Activated CD8-positive, alpha-beta T cell treated with anti-CD3 and anti-CD28 coated beads for 36 hours (primary cell): ENCODE measurements around the gene TMEM233. TPM values are rescaled to one million over a fixed set of nuclear protein-coding genes. Genes with fewer than 3 reads are reported as not detected.
"Not testable (repeated sequence)": the region's sequence is repeated elsewhere in the genome, so short reads cannot be mapped to it uniquely, and the experiment has no call there.

Source experiments
- ATAC-seq: fragments of 200-7000 bp; cut with Tn5 transposase; one replicate; pipeline ENCODE4 v1.10.0; 2021; ENCODE audit warnings: mild to moderate bottlenecking, moderate library complexity
- CTCF ChIA-PET: fragments of 350-600 bp; sonication (Branson Sonifier 250); formaldehyde crosslinking; loops from one replicate; lab custom pipeline; 2021; ENCODE audit warnings: antibody characterized with exemption; lab: Charles Lee
- POLR2A ChIA-PET: fragments of 350-600 bp; sonication (Branson Sonifier 250); formaldehyde crosslinking; loops from one replicate; lab custom pipeline; 2021; ENCODE audit warnings: antibody characterized with exemption; lab: Charles Lee
- DNase-seq: peaks from one replicate; pipeline ENCODE4 v3.0.0-alpha.2; 2020
- H3K27ac Mint-ChIP-seq: one replicate; pipeline ENCODE4 v1.8.0; 2021; ENCODE audit warnings: mild to moderate bottlenecking, mixed read lengths
- H3K27me3 Mint-ChIP-seq: one replicate; pipeline ENCODE4 v1.8.0; 2021; ENCODE audit warnings: mixed read lengths
- H3K36me3 Mint-ChIP-seq: one replicate; pipeline ENCODE4 v1.8.0; 2021; ENCODE audit warnings: low read depth, mixed read lengths
- H3K4me1 Mint-ChIP-seq: one replicate; pipeline ENCODE4 v1.8.0; 2021; ENCODE audit warnings: low read depth, mixed read lengths
- H3K4me3 Mint-ChIP-seq: one replicate; pipeline ENCODE4 v1.8.0; 2021; ENCODE audit warnings: mild to moderate bottlenecking, moderate library complexity, mixed read lengths
- H3K9me3 Mint-ChIP-seq: one replicate; pipeline ENCODE4 v1.8.0; 2021; ENCODE audit warnings: mixed read lengths
- CTCF ChIP-seq: fragments of 200-600 bp; IDR thresholded peaks from one replicate; pipeline ENCODE4 v1.8.0; 2022; ENCODE audit warnings: antibody characterized with exemption, mild to moderate bottlenecking
- intact Hi-C: fragments of 100-400 bp; cut with micrococcal nuclease; formaldehyde crosslinking; loops from one replicate; pipeline ENCODE4 v1.10.0; 2022
- total RNA-seq, 2 experiments: library from RNA; stranded (reverse); gene quantifications; one replicate each; pipeline ENCODE4 v1.2.3, GENCODE V29; 2021

TMEM233 gene
- total RNA-seq, 2 experiments from 2014 or later = not detected

GRCh38 chr12:119649202-119649808 lies 55.7 kb downstream of the TMEM233 start:
- ATAC-seq (no peak), DNase-seq (no peak)
- POLR2A ChIA-PET = no interaction called here
- CTCF ChIA-PET = interaction anchor here (0.6 to 2.7 kb wide), 18 partner anchors 10 to 318 kb away, joined by 3 to 16 read pairs (median 4); no protein-coding TSS in a partner anchor
- intact Hi-C loops = loop anchor here (10.0 kb wide), 1 partner anchor 205 kb away; no protein-coding TSS in a partner anchor
- Mint-ChIP-seq H3K4me3 (no peak overlapping the region), H3K36me3 (peaks cover 4% of the 10 kb centered on the region), H3K9me3 (peaks cover 15% of the 10 kb centered on the region), H3K27me3 (no peaks in the 10 kb centered on the region), H3K4me1 (peaks cover 3% of the 10 kb centered on the region), H3K27ac (no peak overlapping the region)
- peak; percentile 88 for TF ChIP-seq CTCF

- DNase-seq (no peak), ATAC-seq (peak; percentile 17)
- Mint-ChIP-seq H3K27me3 (no peaks in the 10 kb centered on the region), H3K4me3 (no peak overlapping the region), H3K9me3 (peaks cover 15% of the 10 kb centered on the region), H3K36me3 (peaks cover 4% of the 10 kb centered on the region), H3K27ac (no peak overlapping the region), H3K4me1 (peaks cover 3% of the 10 kb centered on the region)
- intact Hi-C loops = no loop called here
- ChIA-PET CTCF (interaction anchor here (1.0 to 3.3 kb wide), 2 partner anchors 10 to 75 kb away, joined by 3 to 21 read pairs; no protein-coding TSS in a partner anchor), POLR2A (interaction anchor here (0.6 kb wide), 1 partner anchor 257 kb away, joined by 3 read pairs; no protein-coding TSS in a partner anchor)
- no peak for TF ChIP-seq CTCF
Observed at GRCh38 chr12:119652665-119653064, 59.1 kb downstream of the TMEM233 start.

- intact Hi-C loops, H3K4me1 Mint-ChIP-seq: not testable (repeated sequence)
Observed at GRCh38 chr12:119657001-119657400, 63.4 kb downstream of the TMEM233 start.

GRCh38 chr12:119658166-119658565 lies 64.6 kb downstream of the TMEM233 start:
- H3K9me3 Mint-ChIP-seq, intact Hi-C loops, H3K36me3 Mint-ChIP-seq, POLR2A ChIA-PET, DNase-seq, H3K27me3 Mint-ChIP-seq, H3K4me1 Mint-ChIP-seq, H3K4me3 Mint-ChIP-seq, ATAC-seq, H3K27ac Mint-ChIP-seq: not testable (repeated sequence)
- CTCF ChIA-PET = interaction anchor here (0.9 to 2.7 kb wide), 6 partner anchors 9 to 142 kb away, joined by 3 to 16 read pairs (median 4); partner anchors contain the start of gene PRKAB1

More at GRCh38 chr12:119657001-119657400, 63.4 kb downstream of the TMEM233 start:
- peaks cover 15% of the 10 kb centered on the region for H3K9me3 Mint-ChIP-seq
- DNase-seq, H3K27me3 Mint-ChIP-seq, H3K36me3 Mint-ChIP-seq, H3K4me3 Mint-ChIP-seq, ATAC-seq, POLR2A ChIA-PET, H3K27ac Mint-ChIP-seq: not testable (repeated sequence)
- CTCF ChIA-PET = interaction anchor here (1.7 kb wide), 1 partner anchor 94 kb away, joined by 3 read pairs; no protein-coding TSS in a partner anchor

GRCh38 chr12:119659289-119659897 lies 65.8 kb downstream of the TMEM233 start:
- TF ChIP-seq CTCF = peak; percentile 92
- POLR2A ChIA-PET = no interaction called here
- Mint-ChIP-seq H3K9me3 (no peaks in the 10 kb centered on the region), H3K4me3 (no peak overlapping the region), H3K36me3 (no peaks in the 10 kb centered on the region), H3K27me3 (no peaks in the 10 kb centered on the region), H3K27ac (no peak overlapping the region), H3K4me1 (no peaks in the 10 kb centered on the region)
- CTCF ChIA-PET = interaction anchor here (0.8 to 2.7 kb wide), 5 partner anchors 10 to 215 kb away, joined by 3 to 16 read pairs (median 4); no protein-coding TSS in a partner anchor
- DNase-seq (peak; percentile 61), ATAC-seq (peak; percentile 74)
- intact Hi-C loops = no loop called here
